Measurements from ENCODE around the gene MYCBPAP. TPM values are rescaled to one million over a fixed set of nuclear protein-coding genes. Genes with fewer than 3 reads are reported as not detected.

MYCBPAP gene
- polyA plus RNA-seq, 3 donors: not detected

DNA sequence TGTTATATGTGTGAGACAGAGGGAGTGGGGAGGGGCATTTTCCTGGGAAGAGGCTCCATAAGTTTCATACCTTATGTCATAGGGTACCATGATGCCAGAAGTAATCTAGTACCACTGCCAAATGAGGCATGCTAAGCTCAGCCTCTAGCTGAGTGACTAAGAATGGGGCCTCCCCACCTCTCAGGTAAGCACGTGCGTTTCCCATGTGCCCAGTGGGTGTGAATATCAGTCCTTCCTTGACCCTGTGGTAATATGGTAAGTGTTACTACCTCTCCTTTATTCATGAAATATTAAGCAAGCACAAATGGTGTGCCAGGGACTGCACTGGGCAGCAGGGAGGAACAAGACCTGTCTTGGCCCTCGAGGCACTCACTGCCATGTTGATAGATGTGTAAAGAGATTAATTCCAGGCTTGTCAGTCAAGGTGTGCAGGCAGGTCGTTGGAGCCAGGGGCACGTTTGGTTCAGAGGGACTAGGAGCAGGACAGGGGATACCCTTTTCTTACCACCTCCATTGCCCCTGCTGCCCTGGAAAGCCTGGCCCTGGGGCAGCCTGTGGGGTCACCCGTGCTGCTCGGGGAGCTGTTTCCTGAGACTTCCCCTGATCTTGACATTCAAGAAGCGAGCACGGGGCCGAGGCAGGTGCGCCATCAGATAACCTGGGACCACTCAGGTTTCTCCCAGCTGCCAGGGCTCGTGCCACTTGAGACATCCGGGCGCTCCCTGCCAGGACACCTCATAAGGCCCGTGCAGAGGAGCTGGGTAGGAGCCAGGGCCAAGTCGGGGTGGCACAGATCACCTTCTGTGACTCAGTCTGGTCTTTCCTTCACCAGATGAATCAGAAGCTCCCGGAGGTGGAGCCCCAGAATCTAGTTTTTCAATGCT lies 20.8 kb upstream of the MYCBPAP start:
- no peak for DNase-seq
- Mint-ChIP-seq H3K9me3 (no peaks in the 10 kb centered on the region), H3K27ac (no peak overlapping the region), H3K4me1 (peaks cover 12% of the 10 kb centered on the region), H3K4me3 (no peak overlapping the region), H3K27me3 (ENCODE audit: low read depth in 3 of 3) (peaks cover 0 to 1% (median 1%) of the 10 kb centered on the region in 3 donors), H3K36me3 (peaks cover 29 to 39% of the 10 kb centered on the region in 2 donors)
- WGBS (ENCODE audit: insufficient coverage): 95% methylated on average over 12 of the region's 17 CpGs
- Histone ChIP-seq H4K20me1 (ENCODE audit: insufficient read depth, low read length) (peaks cover under 1% of the 10 kb centered on the region), H2AFZ (ENCODE audit: insufficient read depth, low read depth, low read length, poor library complexity, severe bottlenecking) (no peak overlapping the region), H3K36me3 (replicated peaks in 1 of 2; ENCODE audit: control insufficient read depth in 1 of 2, insufficient read depth in 2 of 2, low read length in 2 of 2) (peaks cover 28 to 38% of the 10 kb centered on the region in 2 donors), H3K9ac (ENCODE audit: insufficient read depth, low read length, poor library complexity, severe bottlenecking) (peak overlapping the region; percentile 8), H3K27me3 (ENCODE audit: control insufficient read depth in 2 of 2, insufficient read depth in 2 of 2, low read length in 2 of 2) (no peaks in the 10 kb centered on the region), H3K9me3 (replicated peaks in 1 of 2; ENCODE audit: control insufficient read depth in 1 of 2, insufficient read depth in 1 of 2, low read length in 2 of 2) (no peaks in the 10 kb centered on the region), H3K4me2 (replicated peaks; ENCODE audit: extremely low read depth, low read length, poor library complexity, severe bottlenecking) (no peak overlapping the region), H3K4me1 (ENCODE audit: control insufficient read depth in 1 of 2, insufficient read depth in 2 of 2, low read length in 2 of 2) (peaks cover 0 to 3% of the 10 kb centered on the region in 2 donors), H3K4me3 (replicated peaks in 1 of 3; ENCODE audit: low read depth in 2 of 3, low read length in 3 of 3) (no peak overlapping the region), H3K79me2 (ENCODE audit: insufficient read depth, low read length) (no peaks in the 10 kb centered on the region), H3K27ac (ENCODE audit: low read depth in 1 of 2, low read length in 2 of 2) (no peak overlapping the region)
- intact Hi-C loops (cut with micrococcal nuclease): loop anchor here in 1 of 2 donors (10.0 kb wide), 1 partner anchor 57 kb away; the partner anchor contains the start of gene SPATA20
- TF ChIP-seq, protein P1, sequence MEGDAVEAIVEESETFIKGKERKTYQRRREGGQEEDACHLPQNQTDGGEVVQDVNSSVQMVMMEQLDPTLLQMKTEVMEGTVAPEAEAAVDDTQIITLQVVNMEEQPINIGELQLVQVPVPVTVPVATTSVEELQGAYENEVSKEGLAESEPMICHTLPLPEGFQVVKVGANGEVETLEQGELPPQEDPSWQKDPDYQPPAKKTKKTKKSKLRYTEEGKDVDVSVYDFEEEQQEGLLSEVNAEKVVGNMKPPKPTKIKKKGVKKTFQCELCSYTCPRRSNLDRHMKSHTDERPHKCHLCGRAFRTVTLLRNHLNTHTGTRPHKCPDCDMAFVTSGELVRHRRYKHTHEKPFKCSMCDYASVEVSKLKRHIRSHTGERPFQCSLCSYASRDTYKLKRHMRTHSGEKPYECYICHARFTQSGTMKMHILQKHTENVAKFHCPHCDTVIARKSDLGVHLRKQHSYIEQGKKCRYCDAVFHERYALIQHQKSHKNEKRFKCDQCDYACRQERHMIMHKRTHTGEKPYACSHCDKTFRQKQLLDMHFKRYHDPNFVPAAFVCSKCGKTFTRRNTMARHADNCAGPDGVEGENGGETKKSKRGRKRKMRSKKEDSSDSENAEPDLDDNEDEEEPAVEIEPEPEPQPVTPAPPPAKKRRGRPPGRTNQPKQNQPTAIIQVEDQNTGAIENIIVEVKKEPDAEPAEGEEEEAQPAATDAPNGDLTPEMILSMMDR (IDR thresholded peaks at IDR 0.05): no peak

DNA sequence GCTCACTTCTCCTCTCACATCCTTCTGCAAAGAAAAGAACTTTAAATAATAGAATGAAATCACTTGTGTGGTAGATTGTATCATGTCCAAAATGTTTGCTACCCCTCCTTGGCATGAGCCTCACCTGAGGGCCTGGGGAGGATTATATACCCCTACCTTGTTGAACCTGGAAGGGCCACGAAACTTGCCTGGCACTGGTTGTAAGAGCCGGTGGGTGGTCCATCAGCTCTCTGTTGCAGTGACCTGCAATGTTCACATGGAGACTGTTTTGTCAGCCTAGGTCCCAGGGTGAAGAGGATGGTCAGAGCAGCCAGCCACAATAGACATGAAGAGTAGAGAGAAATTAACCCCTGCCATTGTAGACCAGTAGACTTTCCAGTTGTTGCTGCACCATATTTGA lies 19.4 kb upstream of the MYCBPAP start:
- Histone ChIP-seq H3K9ac (ENCODE audit: insufficient read depth, low read length, poor library complexity, severe bottlenecking) (no peak overlapping the region), H3K36me3 (replicated peaks in 1 of 2; ENCODE audit: control insufficient read depth in 1 of 2, insufficient read depth in 2 of 2, low read length in 2 of 2) (peaks cover 19 to 29% of the 10 kb centered on the region in 2 donors), H3K27me3 (ENCODE audit: control insufficient read depth in 2 of 2, insufficient read depth in 2 of 2, low read length in 2 of 2) (no peaks in the 10 kb centered on the region), H4K20me1 (ENCODE audit: insufficient read depth, low read length) (no peaks in the 10 kb centered on the region), H2AFZ (ENCODE audit: insufficient read depth, low read depth, low read length, poor library complexity, severe bottlenecking) (no peak overlapping the region), H3K79me2 (ENCODE audit: insufficient read depth, low read length) (no peaks in the 10 kb centered on the region), H3K9me3 (replicated peaks in 1 of 2; ENCODE audit: control insufficient read depth in 1 of 2, insufficient read depth in 1 of 2, low read length in 2 of 2) (no peaks in the 10 kb centered on the region), H3K4me3 (replicated peaks in 1 of 3; ENCODE audit: low read depth in 2 of 3, low read length in 3 of 3) (no peak overlapping the region), H3K27ac (ENCODE audit: low read depth in 1 of 2, low read length in 2 of 2) (no peak overlapping the region), H3K4me1 (ENCODE audit: control insufficient read depth in 1 of 2, insufficient read depth in 2 of 2, low read length in 2 of 2) (no peaks in the 10 kb centered on the region), H3K4me2 (replicated peaks; ENCODE audit: extremely low read depth, low read length, poor library complexity, severe bottlenecking) (no peak overlapping the region)
- peaks cover 24 to 25% of the 10 kb centered on the region in 2 donors for H3K36me3 Mint-ChIP-seq
- intact Hi-C loops (cut with micrococcal nuclease): loop anchor here in 1 of 2 donors (10.0 kb wide), 1 partner anchor 56 kb away; the partner anchor contains the start of gene SPATA20
- H3K27ac Mint-ChIP-seq: peak overlapping the region in 1 of 7 donors; percentile 31
- H3K4me3 Mint-ChIP-seq: no peak overlapping the region
- H3K4me1 Mint-ChIP-seq: peaks cover 8% of the 10 kb centered on the region
- TF ChIP-seq, protein P1 (IDR thresholded peaks at IDR 0.05): no peak
- H3K27me3 Mint-ChIP-seq (ENCODE audit: low read depth in 3 of 3): peaks cover 0 to 1% (median 1%) of the 10 kb centered on the region in 3 donors
- H3K9me3 Mint-ChIP-seq: no peaks in the 10 kb centered on the region
- 100% methylated on average over 2 of the region's 2 CpGs for WGBS (ENCODE audit: insufficient coverage)
- no peak for DNase-seq
